Neural progenitor cell (in vitro differentiated cells): ENCODE data around the gene FAM240B.

Experiments
- CTCF ChIP-seq: fragments of 200-600 bp; sonication (generic); IDR thresholded peaks from 2 replicates; pipeline ENCODE4 v1.5.1; 2017; ENCODE audit warnings: antibody characterized with exemption, mild to moderate bottlenecking
- EZH2phosphoT487 ChIP-seq: fragments of 200-600 bp; sonication (generic); IDR thresholded peaks from 2 replicates; pipeline ENCODE4 v1.6.1; 2017; ENCODE audit warnings: antibody characterized with exemption

- TF ChIP-seq CTCF: no peak
- TF ChIP-seq EZH2phosphoT487: no peak
Measured at GRCh38 chr9:38673399-38674193, 46.3 kb downstream of the FAM240B start.
